GM19468 (cell line): Measurements from ENCODE around the gene SOST.

ENCODE experiments used
- ATAC-seq: cut with Tn5 transposase; IDR thresholded peaks from one replicate; pipeline ENCODE4 v1.9.1; 2021; ENCODE audit warnings: mild to moderate bottlenecking, moderate library complexity, moderate number of reproducible peaks; ENCODE audit not compliant: unreplicated experiment; ENCODE audit errors: extremely low read depth

Gene SOST

GRCh38 chr17:43778337-43779144, 19.9 kb upstream of the SOST start, which contains the start of gene DUSP3:
Gene DUSP3 (minus strand): TSS chr17:43778977. CDS start chr17:43778924, 53 bp downstream.
- ATAC-seq: peak; percentile 47

- ATAC-seq: no peak
These were observed 16.0 kb upstream of the SOST start for GRCh38 chr17:43774304-43775250.

GRCh38 chr17:43772877-43773648, 14.5 kb upstream of the SOST start:
- ATAC-seq: no peak

- no peak for ATAC-seq
These were observed 12.9 kb upstream of the SOST start for GRCh38 chr17:43771463-43771862.

- ATAC-seq: no peak
These were observed 12.4 kb upstream of the SOST start for GRCh38 chr17:43770957-43771356.

- no peak for ATAC-seq
These were observed 11.3 kb upstream of the SOST start for GRCh38 chr17:43769859-43770258.

GRCh38 chr17:43769426-43769825, 10.8 kb upstream of the SOST start:
- no peak for ATAC-seq

- no peak for ATAC-seq
These were observed 10.4 kb upstream of the SOST start for GRCh38 chr17:43768943-43769342.

GRCh38 chr17:43768382-43768781, 9.8 kb upstream of the SOST start:
- ATAC-seq: no peak

GRCh38 chr17:43767713-43768059, 9.1 kb upstream of the SOST start:
- ATAC-seq: no peak

- no peak for ATAC-seq
These were observed 8.6 kb upstream of the SOST start for GRCh38 chr17:43767053-43767712.

- no peak for ATAC-seq
These were observed 7.9 kb upstream of the SOST start for GRCh38 chr17:43766413-43767052.

- ATAC-seq: no peak
These were observed 1.8 kb upstream of the SOST start for GRCh38 chr17:43760254-43760852.

GRCh38 chr17:43759836-43760235, 1.2 kb upstream of the SOST start:
- ATAC-seq: no peak

- no peak for ATAC-seq
These were observed 505 bp downstream of the SOST start for GRCh38 chr17:43758086-43758485.

GRCh38 chr17:43757171-43757660, 1.4 kb downstream of the SOST start:
- ATAC-seq: no peak

- no peak for ATAC-seq
These were observed 2.4 kb downstream of the SOST start for GRCh38 chr17:43756201-43756600.

GRCh38 chr17:43755389-43755875, 3.2 kb downstream of the SOST start:
- ATAC-seq: no peak

GRCh38 chr17:43754947-43755346, 3.6 kb downstream of the SOST start:
- no peak for ATAC-seq
